HepG2 (cell line): ENCODE results near the gene MED25. TPM values are rescaled to one million over a fixed set of nuclear protein-coding genes. Genes with fewer than 3 reads are reported as not detected.

Source experiments
- CBFB ChIP-seq: sonication (generic); formaldehyde crosslinking; IDR thresholded peaks from 2 replicates; pipeline ENCODE4 v1.4.0; 2020; ENCODE audit warnings: missing genetic modification reagents
- CHD2 ChIP-seq: IDR thresholded peaks from 2 replicates; pipeline ENCODE4 v1.6.1; 2011; ENCODE audit warnings: low read depth, low read length, improper control_type of control experiment
- HBP1 ChIP-seq: IDR thresholded peaks from 2 replicates; pipeline ENCODE4 v1.6.1; 2016; ENCODE audit warnings: low read depth, control low read depth
- IRF9 ChIP-seq: sonication (generic); formaldehyde crosslinking; IDR thresholded peaks from 2 replicates; pipeline ENCODE4 v1.8.0; 2022; ENCODE audit warnings: missing genetic modification reagents, mild to moderate bottlenecking, borderline replicate concordance
- NPAS2 ChIP-seq: sonication (generic); formaldehyde crosslinking; IDR thresholded peaks from 2 replicates; pipeline ENCODE4 v1.8.0; 2022; ENCODE audit warnings: mild to moderate bottlenecking, missing genetic modification reagents, borderline replicate concordance
- NR2F6 ChIP-seq, 2 experiments: IDR thresholded peaks; 2 replicates each; pipeline ENCODE4 v1.6.1; 2016; ENCODE audit warnings: antibody characterized with exemption in 1 of 2, mild to moderate bottlenecking in 1 of 2
- PITX1 ChIP-seq: sonication (generic); formaldehyde crosslinking; IDR thresholded peaks from 2 replicates; pipeline ENCODE4 v1.5.1; 2020; ENCODE audit warnings: mild to moderate bottlenecking, missing genetic modification reagents
- SOX6 ChIP-seq, 2 experiments: fragments of 450-650 bp in 1 of 2; sonication (generic) in 1 of 2; formaldehyde crosslinking in 1 of 2; IDR thresholded peaks; 2 replicates each; pipeline versions ENCODE4 v1.4.0 to v1.6.1; 2017 to 2020; ENCODE audit warnings: antibody characterized with exemption in 1 of 2, mild to moderate bottlenecking in 1 of 2, missing genetic modification reagents in 1 of 2
- UBTF ChIP-seq: sonication (generic); formaldehyde crosslinking; IDR thresholded peaks from 2 replicates; pipeline ENCODE4 v1.4.0; 2020; ENCODE audit warnings: mild to moderate bottlenecking, missing genetic modification reagents
- ZIK1 ChIP-seq: sonication (generic); formaldehyde crosslinking; IDR thresholded peaks from 2 replicates; pipeline ENCODE4 v1.5.0; 2020; ENCODE audit warnings: mild to moderate bottlenecking, low read depth, missing genetic modification reagents, borderline replicate concordance
- ZNF234 ChIP-seq: sonication (generic); formaldehyde crosslinking; conservative IDR thresholded peaks from 2 replicates; pipeline ENCODE4 v1.5.1; 2020; ENCODE audit warnings: mild to moderate bottlenecking, missing genetic modification reagents
- ZNF383 ChIP-seq: sonication (generic); formaldehyde crosslinking; IDR thresholded peaks from 2 replicates; pipeline ENCODE4 v1.4.0; 2020; ENCODE audit warnings: missing genetic modification reagents, mild to moderate bottlenecking, borderline replicate concordance
- polyA plus RNA-seq, 8 experiments: library from polyadenylated mRNA; depleted of rRNA in 3 of 8; stranded (reverse) in 7 of 8; unstranded in 1 of 8; fragments of >200 nt; fragmentation: Illumina TruSeq in 4 of 8; extraction: Trizol in 4 of 8; gene quantifications; 2 replicates each; pipeline versions ENCODE4 v1.2.1 to v1.2.3, GENCODE V29; 2011 to 2016; ENCODE audit warnings: low read depth in 4 of 8, missing spikeins in 1 of 8, mixed read lengths in 1 of 8; ENCODE audit not compliant: insufficient read depth in 1 of 8
- total RNA-seq, 5 experiments: library from RNA; depleted of rRNA; stranded (reverse); fragments of >200 nt; fragmentation: Illumina TruSeq; extraction: Trizol; gene quantifications; 2 replicates each; pipeline ENCODE4 v1.2.3, GENCODE V29; 2016; ENCODE audit warnings: low read depth in 1 of 5
- TF ChIP-seq, protein P1 (sequence below): sonication (generic); formaldehyde crosslinking; IDR thresholded peaks from 2 replicates; pipeline ENCODE4 v1.9.0; 2022; ENCODE audit warnings: low read depth, missing genetic modification reagents
- TF ChIP-seq, protein P2 (sequence below): IDR thresholded peaks from 2 replicates; pipeline ENCODE4 v1.4.0; 2020; ENCODE audit warnings: mild to moderate bottlenecking, missing genetic modification reagents
- TF ChIP-seq, protein P3 (sequence below): sonication (generic); formaldehyde crosslinking; IDR thresholded peaks from 2 replicates; pipeline ENCODE4 v1.8.0; 2022; ENCODE audit warnings: mild to moderate bottlenecking, missing genetic modification reagents, moderate library complexity

The MED25 gene
- total and polyA plus RNA-seq, 2 of the 13 experiments (the other 11 are each of a cell fraction or from before 2014, with no cell fraction given) = 11.1 to 15.1 TPM

GRCh38 chr19:49877020-49877878, 59.2 kb downstream of the MED25 start, which contains the start of the genes AKT1S1 and TBC1D17 (continued):
- TF ChIP-seq, protein P1, sequence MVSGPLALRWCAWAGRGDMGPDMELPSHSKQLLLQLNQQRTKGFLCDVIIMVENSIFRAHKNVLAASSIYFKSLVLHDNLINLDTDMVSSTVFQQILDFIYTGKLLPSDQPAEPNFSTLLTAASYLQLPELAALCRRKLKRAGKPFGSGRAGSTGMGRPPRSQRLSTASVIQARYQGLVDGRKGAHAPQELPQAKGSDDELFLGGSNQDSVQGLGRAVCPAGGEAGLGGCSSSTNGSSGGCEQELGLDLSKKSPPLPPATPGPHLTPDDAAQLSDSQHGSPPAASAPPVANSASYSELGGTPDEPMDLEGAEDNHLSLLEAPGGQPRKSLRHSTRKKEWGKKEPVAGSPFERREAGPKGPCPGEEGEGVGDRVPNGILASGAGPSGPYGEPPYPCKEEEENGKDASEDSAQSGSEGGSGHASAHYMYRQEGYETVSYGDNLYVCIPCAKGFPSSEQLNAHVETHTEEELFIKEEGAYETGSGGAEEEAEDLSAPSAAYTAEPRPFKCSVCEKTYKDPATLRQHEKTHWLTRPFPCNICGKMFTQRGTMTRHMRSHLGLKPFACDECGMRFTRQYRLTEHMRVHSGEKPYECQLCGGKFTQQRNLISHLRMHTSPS (CRISPR knock-in tag) = no peak
- TF ChIP-seq, protein P2, sequence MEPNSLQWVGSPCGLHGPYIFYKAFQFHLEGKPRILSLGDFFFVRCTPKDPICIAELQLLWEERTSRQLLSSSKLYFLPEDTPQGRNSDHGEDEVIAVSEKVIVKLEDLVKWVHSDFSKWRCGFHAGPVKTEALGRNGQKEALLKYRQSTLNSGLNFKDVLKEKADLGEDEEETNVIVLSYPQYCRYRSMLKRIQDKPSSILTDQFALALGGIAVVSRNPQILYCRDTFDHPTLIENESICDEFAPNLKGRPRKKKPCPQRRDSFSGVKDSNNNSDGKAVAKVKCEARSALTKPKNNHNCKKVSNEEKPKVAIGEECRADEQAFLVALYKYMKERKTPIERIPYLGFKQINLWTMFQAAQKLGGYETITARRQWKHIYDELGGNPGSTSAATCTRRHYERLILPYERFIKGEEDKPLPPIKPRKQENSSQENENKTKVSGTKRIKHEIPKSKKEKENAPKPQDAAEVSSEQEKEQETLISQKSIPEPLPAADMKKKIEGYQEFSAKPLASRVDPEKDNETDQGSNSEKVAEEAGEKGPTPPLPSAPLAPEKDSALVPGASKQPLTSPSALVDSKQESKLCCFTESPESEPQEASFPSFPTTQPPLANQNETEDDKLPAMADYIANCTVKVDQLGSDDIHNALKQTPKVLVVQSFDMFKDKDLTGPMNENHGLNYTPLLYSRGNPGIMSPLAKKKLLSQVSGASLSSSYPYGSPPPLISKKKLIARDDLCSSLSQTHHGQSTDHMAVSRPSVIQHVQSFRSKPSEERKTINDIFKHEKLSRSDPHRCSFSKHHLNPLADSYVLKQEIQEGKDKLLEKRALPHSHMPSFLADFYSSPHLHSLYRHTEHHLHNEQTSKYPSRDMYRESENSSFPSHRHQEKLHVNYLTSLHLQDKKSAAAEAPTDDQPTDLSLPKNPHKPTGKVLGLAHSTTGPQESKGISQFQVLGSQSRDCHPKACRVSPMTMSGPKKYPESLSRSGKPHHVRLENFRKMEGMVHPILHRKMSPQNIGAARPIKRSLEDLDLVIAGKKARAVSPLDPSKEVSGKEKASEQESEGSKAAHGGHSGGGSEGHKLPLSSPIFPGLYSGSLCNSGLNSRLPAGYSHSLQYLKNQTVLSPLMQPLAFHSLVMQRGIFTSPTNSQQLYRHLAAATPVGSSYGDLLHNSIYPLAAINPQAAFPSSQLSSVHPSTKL (CRISPR knock-in tag) = no peak; the same call in none of the 2 replicates
- TF ChIP-seq, protein P3, sequence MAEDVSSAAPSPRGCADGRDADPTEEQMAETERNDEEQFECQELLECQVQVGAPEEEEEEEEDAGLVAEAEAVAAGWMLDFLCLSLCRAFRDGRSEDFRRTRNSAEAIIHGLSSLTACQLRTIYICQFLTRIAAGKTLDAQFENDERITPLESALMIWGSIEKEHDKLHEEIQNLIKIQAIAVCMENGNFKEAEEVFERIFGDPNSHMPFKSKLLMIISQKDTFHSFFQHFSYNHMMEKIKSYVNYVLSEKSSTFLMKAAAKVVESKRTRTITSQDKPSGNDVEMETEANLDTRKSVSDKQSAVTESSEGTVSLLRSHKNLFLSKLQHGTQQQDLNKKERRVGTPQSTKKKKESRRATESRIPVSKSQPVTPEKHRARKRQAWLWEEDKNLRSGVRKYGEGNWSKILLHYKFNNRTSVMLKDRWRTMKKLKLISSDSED (CRISPR knock-in tag) = 0 out of 2 replicates have a peak, but pooled peaks have one; percentile 58
- TF ChIP-seq IRF9 (CRISPR knock-in tag) = no peak
- TF ChIP-seq ZNF383 (CRISPR knock-in tag) = no peak
- TF ChIP-seq CHD2 = peak; percentile 87
- TF ChIP-seq ZIK1 (CRISPR knock-in tag) = no peak
- TF ChIP-seq PITX1 = no peak; the same call in 1 of the 2 replicates
- no peak for TF ChIP-seq ZNF234
- TF ChIP-seq UBTF = no peak
- no peak; the same call in 1 of the 2 replicates for TF ChIP-seq CBFB (CRISPR knock-in tag)
- TF ChIP-seq NPAS2 = no peak
- TF ChIP-seq NR2F6 (IDR thresholded peaks at IDR 0.05) = no peak; the same call in 1 of the 2 replicates
- TF ChIP-seq NR2F6 (CRISPR knock-in tag; IDR thresholded peaks at IDR 0.05) = peak; percentile 7; the same call in 1 of the 2 replicates
- TF ChIP-seq HBP1 (CRISPR knock-in tag) = no peak; the same call in 1 of the 2 replicates
- no peak for TF ChIP-seq SOX6 (IDR thresholded peaks at IDR 0.05)
- TF ChIP-seq SOX6 (CRISPR knock-in tag; IDR thresholded peaks at IDR 0.05) = no peak
